ENCODE data around the gene TMEM94. TPM values are rescaled to one million over a fixed set of nuclear protein-coding genes. Genes with fewer than 3 reads are reported as not detected.
A peak's percentile ranks its signal among the peaks of the same experiment; 100 is the strongest.
"Not testable (repeated sequence)": the region's sequence is repeated elsewhere in the genome, so short reads cannot be mapped to it uniquely, and the experiment has no call there.

The TMEM94 gene
- total RNA-seq, 1 experiment from 2014 or later, result 22.8 TPM

- no peak for DNase-seq (ENCODE audit: low read depth)
Observed at GRCh38 chr17:75476271-75476671, 19.8 kb downstream of the TMEM94 start.

DNA sequence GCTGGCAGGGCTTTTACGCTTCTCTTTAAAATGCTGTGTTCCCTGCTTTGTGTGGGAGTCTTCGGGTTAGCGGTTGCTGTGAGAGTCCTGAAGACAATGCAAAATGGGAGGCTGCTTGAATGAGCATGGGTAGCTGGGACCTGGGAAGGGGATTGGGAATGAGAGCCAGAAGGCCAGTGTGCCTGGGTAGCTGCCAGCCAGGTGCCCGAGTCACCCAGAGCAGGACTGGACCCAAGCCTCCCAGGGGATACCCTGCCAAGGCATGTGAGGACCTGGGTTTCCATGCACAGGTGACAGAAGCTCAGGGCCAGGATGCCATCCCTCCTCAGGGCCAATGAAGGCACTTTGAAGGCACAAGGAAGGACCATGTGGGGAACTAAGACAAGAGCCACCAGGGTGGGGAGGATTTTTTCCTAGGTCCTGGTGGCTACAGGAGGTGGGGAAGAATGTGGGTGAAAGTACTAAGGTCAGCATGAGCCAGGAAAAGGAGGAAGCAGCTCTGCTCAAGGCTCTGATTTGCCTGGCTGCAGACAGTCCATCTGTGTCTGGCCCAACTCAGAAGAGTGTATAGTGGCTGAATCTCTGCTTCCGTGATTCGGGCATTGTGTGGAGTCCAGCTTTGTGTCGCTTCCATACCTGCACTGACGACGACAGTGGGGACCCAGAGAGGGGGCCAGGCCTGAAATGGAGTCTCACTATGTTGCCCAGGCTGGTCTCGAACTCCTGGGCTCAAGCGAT, 20.5 kb downstream of the TMEM94 start:
- DNase-seq (ENCODE audit: low read depth), result no peak

DNA sequence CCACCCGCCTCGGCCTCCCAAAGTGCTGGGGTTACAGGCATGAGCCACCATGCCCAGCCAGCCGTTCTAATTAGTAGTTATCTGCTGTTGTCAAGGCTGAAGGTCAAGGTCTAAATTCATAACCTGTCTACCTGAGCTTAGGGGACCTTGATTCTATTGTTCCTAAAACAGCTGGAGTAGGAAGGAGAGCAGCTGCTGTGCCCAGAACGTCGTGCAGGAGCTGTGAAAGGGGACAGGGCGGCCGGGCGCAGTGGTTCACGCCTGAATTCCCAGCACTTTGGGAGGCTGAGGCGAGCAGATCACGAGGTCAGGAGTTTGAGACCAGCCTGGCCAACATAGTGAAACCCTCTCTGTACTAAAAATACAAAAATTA, 21.0 kb downstream of the TMEM94 start:
- DNase-seq (ENCODE audit: low read depth), result not testable (repeated sequence)

DNA sequence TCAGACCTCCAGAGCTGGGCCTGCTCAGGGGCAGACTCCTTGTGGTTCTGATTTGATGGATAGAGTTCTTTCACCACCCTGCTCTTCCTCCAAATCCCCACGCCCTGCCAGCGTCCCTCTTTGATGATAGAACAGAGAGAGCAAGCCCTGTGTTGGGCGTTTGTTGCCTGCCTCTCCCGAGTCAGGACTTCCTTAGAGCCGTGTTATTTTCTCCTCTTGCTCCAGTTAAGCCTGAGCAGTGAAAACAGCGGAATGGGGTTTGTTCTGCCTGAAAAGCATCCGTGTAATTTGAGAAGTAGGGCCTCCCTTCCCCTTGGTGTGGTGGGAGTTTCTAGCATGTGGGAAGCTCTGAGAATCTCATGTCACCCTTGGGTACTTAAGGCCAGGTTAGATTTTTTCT, 22.1 kb downstream of the TMEM94 start:
- DNase-seq (ENCODE audit: low read depth), result no peak

DNA sequence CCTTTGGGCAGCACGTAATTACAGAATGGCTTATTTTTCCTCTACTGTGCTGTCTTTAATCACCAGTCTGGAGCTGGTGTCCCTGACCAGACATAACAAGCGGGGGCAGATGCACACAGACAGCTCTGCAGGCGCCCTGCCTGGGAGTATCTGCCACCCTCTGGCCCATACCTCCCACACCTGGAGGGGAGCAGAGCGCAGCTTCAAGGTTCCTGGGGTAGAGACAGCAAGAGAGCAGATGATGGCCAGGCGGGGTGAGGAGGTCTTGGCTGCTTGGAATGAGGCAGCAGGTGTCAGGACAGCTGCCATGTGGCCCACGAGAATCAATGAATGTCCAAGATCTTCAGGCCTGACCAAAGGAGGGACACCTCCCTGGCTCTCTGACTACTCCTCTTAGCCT, 23.8 kb downstream of the TMEM94 start:
- no peak for DNase-seq (ENCODE audit: low read depth)

- DNase-seq (ENCODE audit: low read depth), result no peak
Observed at GRCh38 chr17:75481194-75482068, 25.0 kb downstream of the TMEM94 start.

- DNase-seq (ENCODE audit: low read depth), result no peak
Observed at GRCh38 chr17:75482098-75482942, 25.9 kb downstream of the TMEM94 start.

DNA sequence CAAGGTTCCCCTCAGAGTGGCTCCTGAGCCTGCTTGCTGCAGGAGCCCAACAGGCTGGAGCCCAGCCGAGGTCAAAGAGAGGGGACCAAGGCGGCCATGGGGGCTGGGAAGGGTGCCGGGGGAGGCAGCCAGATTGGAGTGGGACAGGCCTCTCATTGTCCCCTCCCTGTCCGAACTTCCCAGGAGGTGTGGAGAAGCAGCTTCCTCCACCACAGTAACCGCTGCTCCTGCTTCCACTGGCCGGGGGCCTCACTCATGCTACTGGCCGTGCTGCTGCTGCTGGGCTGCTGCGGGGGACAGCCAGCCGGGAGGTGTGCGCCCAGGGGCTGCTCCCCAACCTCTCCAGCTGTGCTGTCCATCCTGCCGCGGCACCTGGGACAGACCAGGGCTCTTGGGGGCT, 29.3 kb downstream of the TMEM94 start:
- DNase-seq (ENCODE audit: low read depth), result no peak

- no peak for DNase-seq (ENCODE audit: low read depth)
Observed at GRCh38 chr17:75486151-75486550, 29.7 kb downstream of the TMEM94 start.

DNA sequence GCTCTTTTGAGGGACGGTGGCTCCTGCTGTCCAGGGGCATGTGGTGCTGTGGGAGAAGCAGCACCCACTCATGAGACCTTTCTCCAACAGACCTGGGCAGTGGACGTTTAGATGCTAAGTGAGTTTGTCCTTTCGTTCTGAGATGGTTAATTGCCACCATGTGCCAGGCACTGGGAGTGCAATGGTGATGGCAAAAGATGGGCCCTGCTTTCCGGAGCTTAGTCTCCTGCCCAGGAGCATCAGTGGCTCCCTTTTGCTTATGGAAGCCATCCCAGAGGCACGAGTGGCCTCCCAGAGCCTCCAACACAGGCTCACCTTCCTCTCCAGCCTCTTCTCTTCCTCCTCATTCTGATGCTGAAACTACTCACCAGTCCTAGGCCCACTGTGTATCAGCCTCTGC, 30.5 kb downstream of the TMEM94 start:
- DNase-seq (ENCODE audit: low read depth), result no peak

GRCh38 chr17:75487351-75488070, 31.1 kb downstream of the TMEM94 start:
- DNase-seq (ENCODE audit: low read depth), result peak; percentile 54

- no peak for DNase-seq (ENCODE audit: low read depth)
Observed at GRCh38 chr17:75488693-75489510, 32.5 kb downstream of the TMEM94 start.

DNA sequence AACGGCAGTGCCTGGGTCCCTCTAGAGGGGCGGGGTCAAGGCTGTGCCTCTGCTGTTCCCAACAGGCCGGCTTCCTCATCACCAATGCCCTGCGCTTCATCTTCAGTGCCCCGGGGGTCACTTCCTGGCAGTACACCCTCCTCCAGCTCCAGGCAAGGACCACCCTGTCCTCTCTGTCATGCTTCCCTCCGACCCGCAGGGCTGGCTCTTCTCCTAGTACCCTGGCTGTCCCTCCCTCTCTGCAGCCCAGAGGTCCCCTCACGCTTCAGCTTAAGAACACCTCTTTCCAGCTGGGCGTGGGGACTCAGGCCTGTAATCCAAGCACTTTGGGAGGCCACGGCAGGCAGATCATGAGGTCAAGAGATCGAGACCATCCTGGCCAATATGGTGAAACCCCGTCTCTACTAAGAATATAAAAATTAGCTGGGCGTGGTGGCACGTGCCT, 33.1 kb downstream of the TMEM94 start:
- no peak for DNase-seq (ENCODE audit: low read depth)

DNA sequence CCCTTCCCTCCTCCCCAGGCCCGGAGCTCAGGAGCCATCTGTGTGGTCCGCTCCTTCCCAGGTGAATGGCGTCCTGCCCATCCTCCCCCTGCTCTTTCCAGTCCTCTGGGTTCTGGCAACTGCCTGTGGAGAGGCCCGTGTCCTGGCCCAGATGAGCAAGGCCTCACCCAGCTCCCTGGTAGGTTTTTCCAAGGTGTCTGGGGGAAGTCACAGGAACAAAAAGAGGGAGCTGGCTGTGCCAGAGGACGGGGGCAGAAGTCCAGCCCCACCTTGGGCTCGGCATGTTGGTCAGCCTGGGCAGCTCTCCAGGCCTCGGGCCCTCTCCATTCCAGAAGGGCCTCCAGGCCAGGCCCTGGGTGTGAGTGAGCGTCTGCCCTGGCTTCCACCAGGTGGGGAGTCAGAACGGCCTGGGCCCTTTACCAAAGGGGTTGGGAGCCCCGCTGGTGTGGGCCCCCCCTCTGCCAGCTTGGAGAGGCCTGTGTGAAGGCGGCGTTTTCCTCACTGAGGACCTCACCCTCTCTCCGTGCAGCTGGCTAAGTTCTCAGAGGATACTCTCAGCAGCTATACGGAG, 33.8 kb downstream of the TMEM94 start:
- DNase-seq (ENCODE audit: low read depth), result no peak

DNA sequence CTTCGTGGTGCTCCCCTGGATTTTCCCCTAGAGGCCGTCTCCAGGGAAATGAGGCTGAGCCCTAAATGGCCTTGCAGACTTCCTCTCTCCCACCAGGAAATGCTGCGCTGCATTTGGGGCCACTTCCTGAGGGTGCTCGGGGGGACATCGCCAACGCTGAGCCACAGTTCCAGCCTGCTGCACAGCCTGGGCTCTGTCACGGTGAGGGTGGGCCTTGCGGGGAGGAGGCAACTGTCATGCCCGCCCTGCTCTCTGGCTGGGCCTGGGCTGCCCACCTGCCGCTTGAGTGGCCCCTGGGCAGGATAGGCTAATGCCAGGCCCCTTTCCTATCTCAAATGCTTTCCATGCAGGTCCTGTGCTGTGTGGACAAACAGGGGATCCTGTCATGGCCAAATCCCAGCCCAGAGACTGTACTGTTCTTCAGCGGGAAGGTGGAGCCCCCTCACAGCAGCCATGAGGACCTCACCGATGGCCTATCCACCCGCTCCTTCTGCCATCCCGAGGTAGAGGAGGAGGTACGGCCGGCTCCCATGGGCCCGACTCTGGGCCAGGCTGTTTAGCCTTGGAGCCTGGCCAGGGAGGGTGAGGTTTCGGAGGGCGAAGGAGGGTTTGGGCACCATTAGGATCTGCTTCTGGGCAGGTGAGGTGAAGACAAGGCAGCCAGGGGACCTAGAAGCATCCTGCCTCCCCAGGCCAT, 34.7 kb downstream of the TMEM94 start:
- DNase-seq (ENCODE audit: low read depth), result no peak

- DNase-seq (ENCODE audit: low read depth), result no peak
Observed at GRCh38 chr17:75491680-75492079, 35.2 kb downstream of the TMEM94 start.

GRCh38 chr17:75492555-75493168, 36.2 kb downstream of the TMEM94 start:
- DNase-seq (ENCODE audit: low read depth), result no peak

- DNase-seq (ENCODE audit: low read depth), result no peak
Observed at GRCh38 chr17:75493476-75494129, 37.2 kb downstream of the TMEM94 start.

Measured in HT1080 (cell line).